Retinal pigment epithelial cell (primary cell): ENCODE results near the gene ZNF467.

Experiments used
- DNase-seq: peaks from one replicate; pipeline ENCODE4 v3.0.0-alpha.2; 2010; ENCODE audit warnings: low read depth
- H3K4me3 ChIP-seq: 2 replicates; pipeline ENCODE4 v1.5.1; 2011; ENCODE audit warnings: mild to moderate bottlenecking, low read length, control low read depth, moderate library complexity
- TF ChIP-seq, protein P1 (sequence below): conservative IDR thresholded peaks from 2 replicates; pipeline ENCODE4 v1.5.1; 2011; ENCODE audit warnings: low read depth, low read length, control low read depth, inconsistent platforms

ZNF467 gene

DNA sequence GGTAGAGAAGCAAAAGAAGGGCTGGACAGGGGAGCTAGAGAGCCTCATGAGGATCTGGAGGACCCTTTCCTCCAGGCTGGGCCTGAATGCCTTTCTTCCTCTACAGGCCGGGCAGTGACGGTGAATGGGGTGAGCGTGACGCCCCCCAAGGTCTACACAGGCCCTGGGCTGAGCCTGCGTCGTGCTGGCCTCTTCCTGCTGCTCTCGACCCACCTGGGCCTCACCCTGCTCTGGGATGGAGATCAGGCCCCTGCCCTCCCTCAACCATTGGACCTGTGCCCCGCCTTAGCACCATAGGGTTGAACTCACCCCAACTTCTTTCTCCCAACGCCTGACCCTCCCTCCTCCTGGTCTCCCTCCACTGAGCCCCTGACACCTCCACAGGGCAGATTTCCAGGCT lies 12.6 kb upstream of the ZNF467 start:
- DNase-seq, result no peak
- TF ChIP-seq, protein P1, sequence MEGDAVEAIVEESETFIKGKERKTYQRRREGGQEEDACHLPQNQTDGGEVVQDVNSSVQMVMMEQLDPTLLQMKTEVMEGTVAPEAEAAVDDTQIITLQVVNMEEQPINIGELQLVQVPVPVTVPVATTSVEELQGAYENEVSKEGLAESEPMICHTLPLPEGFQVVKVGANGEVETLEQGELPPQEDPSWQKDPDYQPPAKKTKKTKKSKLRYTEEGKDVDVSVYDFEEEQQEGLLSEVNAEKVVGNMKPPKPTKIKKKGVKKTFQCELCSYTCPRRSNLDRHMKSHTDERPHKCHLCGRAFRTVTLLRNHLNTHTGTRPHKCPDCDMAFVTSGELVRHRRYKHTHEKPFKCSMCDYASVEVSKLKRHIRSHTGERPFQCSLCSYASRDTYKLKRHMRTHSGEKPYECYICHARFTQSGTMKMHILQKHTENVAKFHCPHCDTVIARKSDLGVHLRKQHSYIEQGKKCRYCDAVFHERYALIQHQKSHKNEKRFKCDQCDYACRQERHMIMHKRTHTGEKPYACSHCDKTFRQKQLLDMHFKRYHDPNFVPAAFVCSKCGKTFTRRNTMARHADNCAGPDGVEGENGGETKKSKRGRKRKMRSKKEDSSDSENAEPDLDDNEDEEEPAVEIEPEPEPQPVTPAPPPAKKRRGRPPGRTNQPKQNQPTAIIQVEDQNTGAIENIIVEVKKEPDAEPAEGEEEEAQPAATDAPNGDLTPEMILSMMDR, result no peak
- no peak overlapping the region for H3K4me3 ChIP-seq

GRCh38 chr7:149785402-149785801 lies 12.0 kb upstream of the ZNF467 start:
- DNase-seq, result no peak
- TF ChIP-seq, protein P1, result no peak
- H3K4me3 ChIP-seq, result no peak overlapping the region

DNA sequence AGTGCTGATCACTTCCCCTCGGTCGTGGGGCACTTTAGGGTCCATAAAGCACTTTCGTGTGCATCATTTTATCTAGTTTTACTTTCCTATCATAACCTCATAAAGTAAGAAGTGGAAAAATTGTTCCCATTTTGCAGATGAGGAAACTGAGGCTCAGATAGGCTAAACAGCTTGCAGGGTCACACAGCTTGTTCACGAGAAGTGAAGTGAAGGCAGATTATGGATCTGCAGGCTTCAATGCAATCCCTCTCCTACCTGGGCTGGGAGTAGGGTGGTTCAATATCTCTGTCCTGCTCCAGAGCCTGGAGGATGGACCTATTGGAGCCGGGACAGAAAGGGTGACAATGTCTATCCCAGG lies 10.8 kb upstream of the ZNF467 start:
- DNase-seq, result no peak
- TF ChIP-seq, protein P1, result no peak
- H3K4me3 ChIP-seq, result no peak overlapping the region

DNA sequence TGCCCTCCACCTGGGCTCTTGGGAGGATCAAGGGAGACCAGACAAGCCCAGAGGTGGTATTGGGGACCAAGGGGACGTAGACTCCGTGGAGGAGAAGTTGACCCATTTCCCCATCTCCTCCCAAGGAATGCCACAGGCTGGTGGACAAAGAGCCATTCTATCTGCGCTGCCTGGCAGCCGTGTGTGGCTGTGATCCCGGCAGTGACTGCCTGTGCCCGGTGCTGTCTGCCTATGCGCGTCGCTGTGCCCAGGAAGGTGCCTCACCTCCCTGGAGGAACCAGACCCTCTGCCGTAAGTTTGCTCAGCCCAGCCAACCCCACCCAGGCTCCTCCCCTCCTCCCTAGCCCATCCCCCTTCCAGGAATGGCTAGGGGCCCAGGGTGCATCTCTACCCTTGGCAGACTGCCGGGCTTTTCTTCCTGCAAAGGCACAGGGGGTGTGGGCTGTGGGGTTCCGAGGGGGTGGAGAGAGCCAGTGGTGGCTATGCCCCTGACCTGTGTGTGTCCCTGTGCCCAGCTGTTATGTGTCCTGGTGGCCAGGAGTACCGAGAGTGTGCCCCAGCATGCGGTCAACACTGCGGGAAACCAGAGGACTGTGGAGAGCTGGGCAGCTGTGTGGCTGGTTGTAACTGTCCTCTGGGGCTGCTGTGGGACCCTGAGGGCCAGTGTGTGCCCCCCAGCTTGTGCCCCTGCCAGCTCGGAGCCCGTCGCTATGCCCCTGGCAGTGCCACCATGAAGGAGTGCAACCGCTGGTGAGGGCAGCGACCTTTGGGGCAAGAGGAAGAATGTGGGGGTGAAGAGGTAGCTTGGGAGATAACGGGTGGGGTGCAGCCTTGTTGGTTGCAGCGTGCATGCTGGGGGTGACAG lies 10.2 kb upstream of the ZNF467 start:
- DNase-seq, result no peak
- H3K4me3 ChIP-seq, result no peak overlapping the region
- TF ChIP-seq, protein P1, result no peak

GRCh38 chr7:149782682-149783345 lies 9.4 kb upstream of the ZNF467 start:
- no peak for DNase-seq
- TF ChIP-seq, protein P1, result no peak
- H3K4me3 ChIP-seq, result no peak overlapping the region

DNA sequence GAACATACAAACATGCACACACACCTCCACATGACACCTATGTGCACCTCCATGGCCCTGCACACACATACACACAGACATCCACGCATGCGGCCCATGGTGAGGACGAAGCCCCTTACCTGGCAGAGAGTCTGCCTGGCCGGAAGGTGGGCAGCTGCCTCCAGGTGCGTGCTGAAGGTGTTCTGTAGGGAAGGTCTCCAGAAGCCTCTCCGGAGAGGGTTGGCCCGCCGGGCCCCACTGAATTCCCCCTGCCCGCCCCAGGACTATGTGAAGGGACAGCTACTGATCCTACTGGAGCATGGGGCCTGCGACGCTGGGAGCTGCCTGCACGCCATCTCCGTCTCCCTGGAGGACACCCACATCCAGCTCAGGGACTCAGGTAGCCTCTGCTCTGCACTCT lies 8.5 kb upstream of the ZNF467 start:
- DNase-seq, result no peak
- no peak overlapping the region for H3K4me3 ChIP-seq
- TF ChIP-seq, protein P1, result no peak
